ENCODE results near the gene C16orf92. TPM values are rescaled to one million over a fixed set of nuclear protein-coding genes. Genes with fewer than 3 reads are reported as not detected.
"Not testable (repeated sequence)": the region's sequence is repeated elsewhere in the genome, so short reads cannot be mapped to it uniquely, and the experiment has no call there.

The C16orf92 gene
- total RNA-seq, 4 donors from 2014 or later, result not detected

GRCh38 chr16:30011714-30012504, 11.1 kb upstream of the C16orf92 start:
- no peak for DNase-seq (ENCODE audit: extremely low spot score)
- Histone ChIP-seq H3K4me1 (peaks cover 16 to 22% (median 20%) of the 10 kb centered on the region in 4 donors), H3K36me3 (no peaks in the 10 kb centered on the region), H3K27ac (replicated peaks in 1 of 4) (no peak overlapping the region), H3K9me3 (no peaks in the 10 kb centered on the region), H3K27me3 (peaks cover 12 to 60% (median 35%) of the 10 kb centered on the region in 4 donors), H3K4me3 (peak overlapping the region; percentile 44 to 57 (median 46))
- TF ChIP-seq POLR2A (IDR thresholded peaks at IDR 0.05; ENCODE audit: low read depth) (no peak), EP300 (IDR thresholded peaks at IDR 0.05) (no peak), CTCF (IDR thresholded peaks at IDR 0.05) (no peak), POLR2AphosphoS5 (IDR thresholded peaks at IDR 0.05) (no peak)
- 33% methylated on average over 26 of the region's 31 CpGs for WGBS
- intact Hi-C loops (cut with DNase I), result no loop called here

GRCh38 chr16:30012598-30012997, 10.4 kb upstream of the C16orf92 start:
- intact Hi-C loops (cut with DNase I); DNase-seq (ENCODE audit: extremely low spot score); H3K4me3 ChIP-seq; H3K27ac ChIP-seq (replicated peaks in 1 of 4); H3K9me3 ChIP-seq; H3K36me3 ChIP-seq: not testable (repeated sequence)
- WGBS, result 88% methylated on average over 14 of the region's 14 CpGs
- H3K4me1 ChIP-seq, result peaks cover 16 to 22% (median 20%) of the 10 kb centered on the region in 4 donors
- peaks cover 12 to 54% (median 34%) of the 10 kb centered on the region in 4 donors for H3K27me3 ChIP-seq

DNA sequence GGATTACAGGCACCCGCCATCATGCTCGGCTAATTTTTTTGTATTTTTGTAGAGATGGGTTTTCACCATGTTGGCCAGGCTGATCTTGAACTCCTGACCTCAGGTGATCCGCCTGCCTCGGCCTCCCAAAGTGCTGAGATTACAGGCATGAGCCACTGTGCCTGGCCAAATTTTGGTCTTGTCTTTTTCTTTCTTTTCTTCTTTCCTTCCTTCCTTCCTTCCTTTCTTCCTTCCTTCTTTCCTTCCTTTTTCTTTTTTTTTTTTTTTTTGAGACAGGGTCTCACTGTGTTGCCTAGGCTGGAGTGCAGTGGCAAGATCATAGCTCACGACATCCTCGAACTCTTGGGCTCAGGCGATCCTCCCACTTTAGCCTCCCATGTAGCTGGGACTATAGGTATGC, 7.5 kb upstream of the C16orf92 start:
- H3K9me3 ChIP-seq; intact Hi-C loops (cut with DNase I): not testable (repeated sequence)

DNA sequence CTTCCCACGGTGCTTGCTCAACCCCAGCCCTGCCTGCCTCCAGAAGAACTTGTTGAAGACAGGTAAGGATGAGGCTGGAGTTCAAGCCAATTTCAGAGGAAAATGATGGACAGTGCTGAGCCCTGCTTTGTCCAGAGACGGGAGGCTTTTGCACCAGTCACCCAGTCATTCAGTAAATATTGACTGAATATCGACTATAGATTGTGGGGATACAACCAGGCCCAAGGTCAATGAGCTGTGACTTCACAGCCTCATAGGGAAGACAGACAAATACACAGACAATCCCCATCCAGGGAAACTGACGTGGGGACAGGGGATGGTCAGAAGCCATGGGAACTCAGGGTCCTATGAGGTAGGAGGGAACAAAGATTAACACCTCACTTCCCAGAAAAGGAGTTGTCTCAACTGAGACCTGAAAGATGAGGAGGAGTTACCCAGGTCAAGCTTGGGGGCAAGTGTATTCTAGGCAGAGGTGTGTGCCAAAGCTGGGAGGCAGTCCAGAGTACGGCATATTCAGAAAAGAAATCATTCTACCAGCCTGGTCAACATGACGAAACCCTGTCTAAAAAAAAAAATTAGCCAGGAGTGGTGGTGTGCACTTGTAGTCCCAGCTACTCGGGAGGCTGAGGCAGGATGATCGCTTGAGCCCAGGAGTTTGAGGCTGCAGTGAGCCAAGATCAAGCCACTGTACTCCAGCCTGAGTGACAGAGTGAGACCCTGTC, 6.3 kb upstream of the C16orf92 start:
- no peak for TF ChIP-seq CTCF (IDR thresholded peaks at IDR 0.05)
- no peaks in the 10 kb centered on the region for H3K9me3 ChIP-seq
- H3K4me1 ChIP-seq, result peaks cover 6 to 13% (median 12%) of the 10 kb centered on the region in 4 donors
- H3K36me3 ChIP-seq, result no peaks in the 10 kb centered on the region
- no peak overlapping the region for H3K27ac ChIP-seq (replicated peaks in 1 of 4)
- WGBS, result 68% methylated on average over 8 of the region's 8 CpGs
- no peak for DNase-seq (ENCODE audit: extremely low spot score)
- H3K27me3 ChIP-seq, result peaks cover 2 to 13% (median 7%) of the 10 kb centered on the region in 4 donors
- intact Hi-C loops (cut with DNase I), result no loop called here
- no peak overlapping the region for H3K4me3 ChIP-seq

More for the DNA sequence above, 7.5 kb upstream of the C16orf92 start:
- H3K36me3 ChIP-seq; H3K27ac ChIP-seq (replicated peaks in 1 of 4); DNase-seq (ENCODE audit: extremely low spot score); H3K4me3 ChIP-seq: not testable (repeated sequence)
- peaks cover 12 to 26% (median 19%) of the 10 kb centered on the region in 4 donors for H3K27me3 ChIP-seq
- peaks cover 13 to 14% (median 14%) of the 10 kb centered on the region in 4 donors for H3K4me1 ChIP-seq
- 89% methylated on average over 7 of the region's 7 CpGs for WGBS

GRCh38 chr16:30017277-30017656, 5.7 kb upstream of the C16orf92 start:
- 91% methylated on average over 2 of the region's 2 CpGs for WGBS
- no peak overlapping the region for H3K4me3 ChIP-seq
- H3K27ac ChIP-seq (replicated peaks in 1 of 4), result no peak overlapping the region
- H3K4me1 ChIP-seq, result peaks cover 6 to 14% (median 13%) of the 10 kb centered on the region in 4 donors
- H3K9me3 ChIP-seq, result no peaks in the 10 kb centered on the region
- intact Hi-C loops (cut with DNase I), result no loop called here
- no peak for TF ChIP-seq POLR2AphosphoS5 (IDR thresholded peaks at IDR 0.05)
- no peak for TF ChIP-seq EP300 (IDR thresholded peaks at IDR 0.05)
- no peak for TF ChIP-seq POLR2A (IDR thresholded peaks at IDR 0.05; ENCODE audit: low read depth)
- no peak for TF ChIP-seq CTCF (IDR thresholded peaks at IDR 0.05)
- H3K27me3 ChIP-seq, result peaks cover 0 to 7% (median 1%) of the 10 kb centered on the region in 4 donors
- no peak for DNase-seq (ENCODE audit: extremely low spot score)
- H3K36me3 ChIP-seq, result no peaks in the 10 kb centered on the region

DNA sequence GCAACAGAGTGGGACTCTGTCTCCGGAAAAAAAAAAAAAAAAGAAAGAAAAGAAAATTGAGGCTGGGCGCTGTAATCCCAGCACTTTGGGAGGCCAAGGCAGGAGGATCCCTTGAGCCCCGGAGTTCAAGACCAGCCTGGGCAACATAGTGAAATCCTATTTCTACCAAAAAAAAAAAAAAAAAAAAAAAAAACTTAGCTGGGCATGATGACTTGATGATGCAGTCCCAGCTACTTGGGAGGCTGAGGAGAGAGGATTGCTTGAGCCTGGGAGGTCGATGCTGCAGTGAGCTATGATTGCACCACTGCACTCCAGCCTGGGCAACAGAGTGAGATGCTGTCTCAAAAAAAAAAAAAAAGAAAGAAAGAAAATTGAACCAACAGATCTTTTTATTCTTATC, 5.1 kb upstream of the C16orf92 start:
- intact Hi-C loops (cut with DNase I), result not testable (repeated sequence)

More for the DNA sequence above, 5.1 kb upstream of the C16orf92 start:
- H3K27me3 ChIP-seq; H3K4me3 ChIP-seq; H3K36me3 ChIP-seq; DNase-seq (ENCODE audit: extremely low spot score); H3K9me3 ChIP-seq; H3K27ac ChIP-seq (replicated peaks in 1 of 4): not testable (repeated sequence)
- peaks cover 6 to 14% (median 13%) of the 10 kb centered on the region in 4 donors for H3K4me1 ChIP-seq
- 88% methylated on average over 4 of the region's 4 CpGs for WGBS

Data from esophagus muscularis mucosa (tissue), 4 donors.